ENCODE measurements around the gene CRYM.

CRYM gene

GRCh38 chr16:21242756-21243155, 35.3 kb downstream of the CRYM start:
- DNase-seq: no peak

DNA sequence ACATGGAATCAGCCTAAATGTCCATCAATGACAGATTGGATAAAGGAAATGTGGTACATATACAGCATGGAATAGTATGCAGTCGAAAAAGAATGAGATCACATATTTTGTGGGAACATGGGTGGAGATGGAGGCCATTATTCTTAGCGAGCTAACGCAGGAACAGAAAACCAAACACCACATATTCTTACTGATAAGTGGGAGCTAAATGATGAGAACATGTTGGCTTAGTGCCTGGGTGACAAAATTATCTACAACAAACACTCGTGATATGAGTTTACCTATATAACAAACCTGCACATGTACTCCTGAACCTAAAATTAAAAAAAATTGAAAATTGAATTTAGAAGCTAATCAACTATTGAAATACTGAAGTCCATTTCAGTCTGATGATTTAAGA, 38.4 kb downstream of the CRYM start:
- no peak for DNase-seq

DNA sequence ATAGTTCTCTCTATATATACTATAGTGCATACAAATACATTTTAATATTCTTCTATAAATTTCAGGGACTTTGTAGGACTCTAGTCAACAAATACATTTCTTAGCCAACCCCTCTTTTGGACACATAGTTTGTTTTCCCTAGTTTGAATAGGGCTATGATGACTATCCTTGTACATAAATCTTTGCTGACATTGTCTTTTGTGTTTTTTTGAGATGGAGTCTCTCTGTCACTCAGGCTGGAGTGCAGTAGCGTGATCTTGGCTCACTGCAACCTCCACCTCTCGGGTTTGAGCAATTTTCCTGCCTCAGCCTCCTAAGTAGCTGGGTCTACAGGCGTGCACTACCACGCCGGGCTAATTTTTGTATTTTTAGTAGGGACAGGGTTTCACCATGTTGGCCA, 41.3 kb downstream of the CRYM start:
- no peak for DNase-seq

DNA sequence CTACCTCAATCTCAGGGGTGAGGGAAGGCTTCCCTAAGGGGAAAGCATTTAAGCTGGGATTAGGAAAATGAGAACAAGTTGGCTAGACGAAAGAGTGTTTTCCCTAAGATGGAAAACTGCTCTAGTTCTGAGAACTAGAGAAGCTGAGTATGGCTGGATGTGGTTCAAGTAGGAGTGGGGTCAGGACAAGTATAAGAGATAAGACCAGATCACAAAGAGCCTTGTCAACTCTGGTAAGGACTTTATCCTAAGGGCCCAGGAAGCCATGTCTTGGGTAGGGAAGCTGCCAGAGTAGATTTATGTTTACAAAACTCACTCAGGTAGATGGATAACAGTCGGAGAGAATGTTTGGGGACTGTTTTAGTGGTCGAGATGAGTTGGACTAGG, 42.9 kb downstream of the CRYM start:
- DNase-seq: no peak

DNA sequence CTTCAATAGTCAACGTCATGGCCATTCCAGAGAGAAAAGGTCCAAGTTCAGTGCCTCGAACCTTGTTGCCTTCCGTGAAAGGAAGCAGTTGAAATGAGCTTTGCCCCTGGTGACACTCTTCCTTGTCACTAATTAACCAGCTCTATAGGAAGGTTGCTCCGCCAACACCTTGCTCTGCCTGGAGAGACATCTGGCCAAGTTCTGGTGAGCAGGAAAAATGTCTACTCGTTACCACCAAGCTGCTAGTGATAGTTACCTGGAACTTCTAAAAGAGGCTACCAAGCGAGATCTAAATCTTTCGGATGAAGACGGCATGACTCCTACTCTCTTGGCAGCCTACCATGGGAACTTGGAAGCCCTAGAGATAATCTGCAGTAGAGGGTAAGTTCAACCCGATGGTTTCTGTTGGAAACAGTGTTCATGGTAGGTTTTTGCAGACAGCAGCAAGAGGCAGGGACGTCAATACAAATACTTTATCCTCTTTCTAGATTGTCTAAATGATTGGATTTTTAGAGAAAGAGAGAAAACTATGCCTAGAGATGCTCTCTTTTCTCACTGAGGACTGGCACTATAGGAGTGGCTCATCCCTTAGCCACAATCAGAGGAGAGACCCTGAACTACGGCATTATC, 44.5 kb downstream of the CRYM start, which contains the start of gene ANKS4B:
Gene ANKS4B, plus strand, starts transcription at position 179 of the 630 bp plus-strand sequence. Its CDS starts 39 bp downstream, at position 218.
- DNase-seq: no peak

DNA sequence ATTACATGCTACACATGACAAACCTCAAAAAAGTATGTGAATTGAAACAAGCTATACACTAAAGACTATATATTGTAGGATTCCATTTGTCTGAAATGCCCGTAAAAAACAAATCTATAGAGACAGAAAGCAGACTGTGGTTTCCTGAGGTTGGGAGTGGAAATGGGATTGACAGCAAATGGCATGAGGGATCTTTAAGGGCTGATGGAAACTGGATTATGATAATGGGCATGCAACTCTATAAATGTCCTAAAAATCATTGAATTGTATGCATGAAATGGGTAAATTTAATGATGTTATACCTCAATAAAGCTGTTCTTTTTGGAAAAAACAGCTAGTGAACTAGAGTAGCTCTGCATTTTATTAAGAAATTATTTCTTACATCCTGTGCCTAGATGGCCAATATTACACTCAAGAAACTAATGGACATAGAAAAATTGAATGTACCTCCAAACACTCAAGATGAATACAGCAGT, 45.0 kb downstream of the CRYM start:
- DNase-seq: no peak

GRCh38 chr16:21228361-21228872, 49.7 kb downstream of the CRYM start:
- no peak for DNase-seq

DNA sequence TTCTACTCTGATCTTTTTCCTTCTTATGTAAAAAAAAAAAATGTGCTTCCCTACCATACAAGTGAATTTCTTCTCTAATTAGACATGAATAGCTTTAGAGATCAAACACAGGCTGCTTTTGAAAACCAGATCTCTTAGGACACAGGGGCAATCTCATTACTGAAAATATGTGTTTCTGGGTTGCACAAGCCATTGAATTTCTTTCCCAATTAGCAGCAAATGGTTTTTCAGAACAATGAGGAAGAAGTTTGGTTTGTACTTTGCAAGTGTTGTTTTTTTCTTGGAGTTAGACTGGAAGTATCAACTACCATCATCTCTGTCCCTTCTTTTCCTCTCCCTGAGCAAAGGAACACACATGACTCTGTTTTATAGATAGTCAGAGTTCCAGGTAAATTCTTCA, 50.2 kb downstream of the CRYM start:
- no peak for DNase-seq

GRCh38 chr16:21226749-21227148, 51.3 kb downstream of the CRYM start:
- no peak for DNase-seq

DNA sequence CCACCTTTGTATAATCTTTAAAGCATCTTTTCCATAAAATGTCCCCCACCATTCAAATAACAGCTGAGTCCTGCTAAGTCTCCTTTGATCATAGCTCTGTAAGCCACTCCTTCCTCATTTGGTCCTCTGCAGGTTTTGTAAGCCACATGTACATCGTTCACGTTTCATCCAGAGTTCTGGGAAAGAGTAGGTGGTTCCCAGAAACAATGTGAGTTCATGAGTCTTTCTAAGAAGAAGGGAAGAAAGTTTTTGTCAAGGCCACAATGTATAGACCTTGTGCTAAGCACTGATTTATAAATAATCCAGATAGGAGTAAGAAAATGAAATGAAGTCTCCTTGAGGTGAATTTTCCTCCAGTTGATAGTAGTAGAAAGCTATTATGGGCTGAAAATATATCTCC, 53.3 kb downstream of the CRYM start:
- no peak for DNase-seq

DNA sequence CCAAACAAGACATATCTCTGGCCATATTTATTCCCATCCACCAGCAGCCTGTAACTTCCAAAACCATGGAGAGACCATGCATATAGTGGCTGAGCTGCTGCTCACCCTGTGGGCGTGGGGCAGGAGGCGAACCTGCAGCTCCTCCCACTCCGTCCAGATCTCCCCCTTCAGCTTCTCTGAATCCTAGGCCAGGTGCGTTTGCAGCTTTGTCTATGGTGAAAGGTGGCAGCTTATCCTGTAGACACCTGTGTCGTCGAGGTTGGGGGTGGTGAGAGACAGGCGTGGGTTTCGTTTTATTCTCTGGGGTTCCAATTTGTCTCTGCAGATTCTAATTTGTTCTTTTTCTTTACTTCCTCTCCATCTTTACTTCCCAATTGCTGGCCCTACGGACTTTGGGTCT, 54.3 kb downstream of the CRYM start:
- DNase-seq: no peak

DNA sequence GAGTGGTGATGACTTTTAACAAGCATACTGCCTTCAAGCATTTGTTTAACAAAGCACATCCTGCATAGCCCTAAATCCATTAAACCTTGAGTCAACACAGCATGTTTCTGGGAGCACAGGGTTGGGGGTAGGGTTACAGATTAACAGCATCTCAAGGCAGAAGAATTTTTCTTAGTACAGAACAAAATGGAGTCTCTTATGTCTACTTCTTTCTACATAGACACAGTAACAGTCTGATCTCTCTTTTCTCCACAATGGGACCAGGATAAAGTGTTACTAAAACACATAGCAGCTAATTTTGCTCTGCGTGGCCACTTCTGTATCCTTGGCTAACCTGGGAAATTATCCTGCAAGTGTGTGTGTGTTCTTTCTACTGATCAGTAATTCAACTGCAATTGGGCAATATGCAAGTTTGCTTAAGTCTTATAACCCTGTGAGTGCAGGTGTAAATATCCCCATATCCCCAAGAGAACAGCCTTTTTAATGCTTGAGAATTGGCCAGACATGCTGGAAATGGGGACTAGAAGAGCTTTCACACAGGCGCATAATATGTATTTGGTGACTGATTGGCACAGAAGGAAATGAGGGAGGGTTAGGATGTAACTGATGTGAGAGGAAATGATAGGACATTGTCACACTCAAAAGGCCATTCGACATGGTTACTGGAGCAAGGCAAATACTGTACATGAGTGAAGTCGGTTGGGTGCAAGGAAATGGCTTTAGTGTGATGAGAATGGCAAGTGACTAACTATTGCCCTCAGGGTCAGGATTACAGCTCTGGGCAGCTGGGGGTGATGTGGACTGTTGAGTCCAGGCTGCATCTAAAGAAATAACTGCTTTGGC, 55.4 kb downstream of the CRYM start:
- no peak for DNase-seq

- no peak for DNase-seq
These were observed 58.5 kb downstream of the CRYM start for GRCh38 chr16:21219551-21219950.

GRCh38 chr16:21218153-21218552, 59.9 kb downstream of the CRYM start:
- DNase-seq: no peak

DNA sequence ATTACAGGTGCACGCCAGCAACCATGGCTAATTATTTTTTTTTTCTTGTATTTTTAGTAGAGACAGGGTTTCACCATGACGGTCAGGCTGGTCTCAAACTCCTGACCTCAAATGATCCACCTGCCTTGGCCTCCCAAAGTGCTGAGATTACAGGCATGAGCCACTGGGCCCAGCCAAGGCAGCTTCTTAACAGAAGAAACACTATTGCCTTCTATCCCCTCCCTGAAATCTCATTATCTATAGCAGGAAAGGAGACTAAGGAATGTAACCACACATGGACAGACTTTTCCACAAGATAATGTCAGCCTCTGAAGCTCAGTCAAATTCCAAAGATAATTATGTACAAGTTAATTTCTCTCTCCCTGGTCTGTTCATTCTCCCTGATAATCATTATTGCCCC, 61.0 kb downstream of the CRYM start:
- DNase-seq: no peak

GRCh38 chr16:21214086-21214485, 64.0 kb downstream of the CRYM start:
- DNase-seq: no peak

DNA sequence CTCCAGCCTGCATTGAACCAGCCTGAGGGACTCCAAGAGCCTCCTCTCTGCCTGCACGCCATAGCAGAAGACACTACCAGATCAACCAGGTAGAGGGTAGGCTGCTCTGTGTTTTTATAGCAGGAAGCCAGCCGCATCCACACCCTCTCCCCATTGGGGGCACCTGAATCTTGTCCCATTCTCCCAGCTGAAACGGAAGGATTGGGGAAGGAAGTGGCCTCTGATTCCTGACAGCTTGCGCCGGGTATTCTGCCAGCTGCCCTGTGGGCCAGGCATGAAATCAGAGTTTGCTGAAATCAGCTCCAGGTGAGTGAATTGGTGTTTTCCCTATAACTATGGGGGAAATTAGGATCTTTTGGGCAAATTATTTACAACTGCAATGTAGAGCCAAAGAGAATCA, 66.6 kb downstream of the CRYM start, which contains the start of gene ZP2:
Gene ZP2, minus strand, starts transcription at position 89 of the 400 bp plus-strand sequence. Its CDS starts 27 bp downstream, at position 62.
- no peak for DNase-seq
